NAMALWA (cell line): ENCODE measurements around the gene COL5A3.
"Not testable (repeated sequence)": the region's sequence is repeated elsewhere in the genome, so short reads cannot be mapped to it uniquely, and the experiment has no call there.

Experiments used
- DNase-seq: peaks from one replicate; pipeline ENCODE4 v3.0.0-alpha.2; 2015; ENCODE audit warnings: low spot score

The COL5A3 gene

GRCh38 chr19:10010247-10010691, at the start of gene COL5A3:
COL5A3 (minus strand) TSS chr19:10010504; CDS start chr19:10010385, 119 bp downstream.
- DNase-seq: no peak

- DNase-seq: no peak
Observed at GRCh38 chr19:10052602-10053360, 42.5 kb upstream of the COL5A3 start.

- DNase-seq: no peak
Observed at GRCh38 chr19:10049626-10050025, 39.3 kb upstream of the COL5A3 start.

GRCh38 chr19:10045371-10045770, 35.1 kb upstream of the COL5A3 start:
- DNase-seq: peak; percentile 40

GRCh38 chr19:10044390-10044789, 34.1 kb upstream of the COL5A3 start:
- peak; percentile 72 for DNase-seq

- no peak for DNase-seq
Observed at GRCh38 chr19:10043286-10043927, 33.1 kb upstream of the COL5A3 start.

GRCh38 chr19:10037809-10038208, 27.5 kb upstream of the COL5A3 start:
- DNase-seq: no peak

- no peak for DNase-seq
Observed at GRCh38 chr19:10037367-10037766, 27.1 kb upstream of the COL5A3 start.

GRCh38 chr19:10036601-10037071, 26.3 kb upstream of the COL5A3 start:
- DNase-seq: no peak

- no peak for DNase-seq
Observed at GRCh38 chr19:10033614-10034013, 23.3 kb upstream of the COL5A3 start.

GRCh38 chr19:10027158-10027997, 17.1 kb upstream of the COL5A3 start:
- DNase-seq: peak; percentile 85

- no peak for DNase-seq
Observed at GRCh38 chr19:10026744-10027143, 16.4 kb upstream of the COL5A3 start.

GRCh38 chr19:10023096-10023495, 12.8 kb upstream of the COL5A3 start:
- not testable (repeated sequence) for DNase-seq

GRCh38 chr19:10021863-10022262, 11.6 kb upstream of the COL5A3 start:
- DNase-seq: no peak

GRCh38 chr19:10021446-10021845, 11.1 kb upstream of the COL5A3 start:
- no peak for DNase-seq

- DNase-seq: no peak
Observed at GRCh38 chr19:10020851-10021250, 10.5 kb upstream of the COL5A3 start.

- no peak for DNase-seq
Observed at GRCh38 chr19:10019246-10019645, 8.9 kb upstream of the COL5A3 start.

GRCh38 chr19:10018786-10019185, 8.5 kb upstream of the COL5A3 start:
- DNase-seq: no peak

GRCh38 chr19:10018263-10018662, 8.0 kb upstream of the COL5A3 start:
- no peak for DNase-seq

- no peak for DNase-seq
Observed at GRCh38 chr19:10013834-10014618, 3.7 kb upstream of the COL5A3 start.

GRCh38 chr19:10013316-10013715, 3.0 kb upstream of the COL5A3 start, which contains the start of gene RDH8:
RDH8 (plus strand) TSS chr19:10013483; CDS start chr19:10013498, 15 bp downstream.
- DNase-seq: no peak

GRCh38 chr19:10011974-10012373, 1.7 kb upstream of the COL5A3 start:
- DNase-seq: no peak
